GM12875 (cell line): ENCODE data around the gene HMCN1.

Experiments
- H3K4me3 ChIP-seq: one replicate; pipeline ENCODE4 v1.5.1; 2011; ENCODE audit warnings: low read depth, low read length, control low read depth
- CTCF ChIP-seq: IDR thresholded peaks from 2 replicates; pipeline ENCODE4 v1.5.1; 2011; ENCODE audit warnings: low read depth, mild to moderate bottlenecking, control low read depth, inconsistent platforms, low read length, moderate library complexity, borderline replicate concordance; ENCODE audit not compliant: insufficient read depth

The HMCN1 gene

GRCh38 chr1:186191511-186191910 lies 457.3 kb downstream of the HMCN1 start:
- H3K4me3 ChIP-seq = no peak overlapping the region
- TF ChIP-seq CTCF = no peak

- no peak for TF ChIP-seq CTCF
- no peak overlapping the region for H3K4me3 ChIP-seq
These were observed 459.0 kb downstream of the HMCN1 start for GRCh38 chr1:186193224-186193623.

- no peak for TF ChIP-seq CTCF
- no peak overlapping the region for H3K4me3 ChIP-seq
These were observed 460.0 kb downstream of the HMCN1 start for GRCh38 chr1:186194107-186194756.

GRCh38 chr1:186195377-186195931 lies 461.3 kb downstream of the HMCN1 start:
- no peak for TF ChIP-seq CTCF
- no peak overlapping the region for H3K4me3 ChIP-seq

- no peak overlapping the region for H3K4me3 ChIP-seq
- TF ChIP-seq CTCF = no peak
These were observed 468.1 kb downstream of the HMCN1 start for GRCh38 chr1:186202271-186202764.

GRCh38 chr1:186202776-186203175 lies 468.6 kb downstream of the HMCN1 start:
- no peak for TF ChIP-seq CTCF
- no peak overlapping the region for H3K4me3 ChIP-seq

GRCh38 chr1:186206048-186206570 lies 471.9 kb downstream of the HMCN1 start:
- no peak for TF ChIP-seq CTCF

More at GRCh38 chr1:186206048-186206570, 471.9 kb downstream of the HMCN1 start:
- H3K4me3 ChIP-seq = no peak overlapping the region
